Retinal pigment epithelial cell (primary cell): ENCODE results near the gene SNX3.

ENCODE experiments used
- DNase-seq: peaks from one replicate; pipeline ENCODE4 v3.0.0-alpha.2; 2010; ENCODE audit warnings: low read depth
- H3K4me3 ChIP-seq: 2 replicates; pipeline ENCODE4 v1.5.1; 2011; ENCODE audit warnings: mild to moderate bottlenecking, low read length, control low read depth, moderate library complexity
- TF ChIP-seq, protein P1 (sequence below): conservative IDR thresholded peaks from 2 replicates; pipeline ENCODE4 v1.5.1; 2011; ENCODE audit warnings: low read depth, low read length, control low read depth, inconsistent platforms

The SNX3 gene

DNA sequence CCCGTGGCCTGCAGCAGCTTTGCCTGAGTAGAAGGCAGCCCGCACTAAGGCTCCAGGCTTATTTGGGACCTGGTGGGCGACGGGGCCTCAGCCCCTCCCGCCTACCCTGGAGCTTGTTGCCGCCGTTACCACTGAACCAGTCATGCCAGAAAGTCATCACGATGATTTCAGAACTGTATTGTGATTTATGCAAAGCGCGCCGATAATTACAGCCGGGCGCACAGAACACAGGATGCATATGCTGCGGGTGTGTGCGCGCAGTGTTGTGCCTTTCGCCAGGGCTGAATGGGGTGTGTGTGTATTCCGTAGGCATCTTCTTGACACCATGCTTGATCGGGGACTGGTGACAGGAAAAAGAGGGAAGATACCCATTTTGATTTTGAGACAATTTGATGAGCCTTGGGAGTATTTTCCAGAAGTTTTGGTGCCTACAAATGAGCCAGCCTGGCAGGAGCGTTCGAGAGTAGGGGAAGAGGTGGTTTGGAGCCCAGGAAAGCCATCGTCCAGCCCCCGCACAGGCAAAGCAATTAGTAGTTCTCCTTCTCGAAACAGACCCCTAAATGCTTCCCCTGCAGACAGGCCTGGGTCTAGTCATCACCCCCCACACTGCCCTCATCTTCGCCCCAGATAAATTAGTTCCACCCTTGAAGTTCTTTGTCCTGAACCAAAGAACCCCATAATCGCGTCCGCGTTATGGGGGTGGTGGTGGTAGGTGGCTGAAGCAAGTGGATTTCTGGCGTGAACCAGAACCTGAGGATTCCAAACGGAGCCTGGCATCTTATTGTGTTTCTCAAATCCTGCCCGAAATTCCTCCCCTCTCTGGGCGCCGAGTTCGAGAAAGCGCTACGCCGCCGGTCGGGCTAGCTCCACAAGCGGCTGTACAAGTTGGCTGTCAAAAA, 96.9 kb downstream of the SNX3 start:
- H3K4me3 ChIP-seq: no peak overlapping the region
- no peak for DNase-seq
- TF ChIP-seq, protein P1, sequence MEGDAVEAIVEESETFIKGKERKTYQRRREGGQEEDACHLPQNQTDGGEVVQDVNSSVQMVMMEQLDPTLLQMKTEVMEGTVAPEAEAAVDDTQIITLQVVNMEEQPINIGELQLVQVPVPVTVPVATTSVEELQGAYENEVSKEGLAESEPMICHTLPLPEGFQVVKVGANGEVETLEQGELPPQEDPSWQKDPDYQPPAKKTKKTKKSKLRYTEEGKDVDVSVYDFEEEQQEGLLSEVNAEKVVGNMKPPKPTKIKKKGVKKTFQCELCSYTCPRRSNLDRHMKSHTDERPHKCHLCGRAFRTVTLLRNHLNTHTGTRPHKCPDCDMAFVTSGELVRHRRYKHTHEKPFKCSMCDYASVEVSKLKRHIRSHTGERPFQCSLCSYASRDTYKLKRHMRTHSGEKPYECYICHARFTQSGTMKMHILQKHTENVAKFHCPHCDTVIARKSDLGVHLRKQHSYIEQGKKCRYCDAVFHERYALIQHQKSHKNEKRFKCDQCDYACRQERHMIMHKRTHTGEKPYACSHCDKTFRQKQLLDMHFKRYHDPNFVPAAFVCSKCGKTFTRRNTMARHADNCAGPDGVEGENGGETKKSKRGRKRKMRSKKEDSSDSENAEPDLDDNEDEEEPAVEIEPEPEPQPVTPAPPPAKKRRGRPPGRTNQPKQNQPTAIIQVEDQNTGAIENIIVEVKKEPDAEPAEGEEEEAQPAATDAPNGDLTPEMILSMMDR: no peak

DNA sequence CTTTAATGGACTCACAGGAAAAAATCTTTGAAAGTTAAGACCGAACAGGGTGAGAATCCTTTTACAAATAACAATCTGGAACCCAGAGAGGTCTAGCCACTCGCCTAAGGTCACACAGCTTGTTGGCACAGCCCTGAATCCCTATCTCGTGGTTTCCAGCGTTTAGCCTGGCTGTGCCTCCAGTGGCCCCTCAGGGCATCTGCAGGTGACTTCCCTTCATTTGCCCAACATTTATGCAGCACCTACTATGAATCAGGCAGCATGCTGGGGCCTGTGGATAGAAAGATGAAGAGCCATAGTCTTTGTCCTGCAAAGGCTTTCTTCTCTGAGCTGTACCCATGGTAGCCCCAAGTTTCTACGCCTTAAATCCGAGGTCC, 97.6 kb downstream of the SNX3 start:
- DNase-seq: no peak
- TF ChIP-seq, protein P1: no peak
- no peak overlapping the region for H3K4me3 ChIP-seq

DNA sequence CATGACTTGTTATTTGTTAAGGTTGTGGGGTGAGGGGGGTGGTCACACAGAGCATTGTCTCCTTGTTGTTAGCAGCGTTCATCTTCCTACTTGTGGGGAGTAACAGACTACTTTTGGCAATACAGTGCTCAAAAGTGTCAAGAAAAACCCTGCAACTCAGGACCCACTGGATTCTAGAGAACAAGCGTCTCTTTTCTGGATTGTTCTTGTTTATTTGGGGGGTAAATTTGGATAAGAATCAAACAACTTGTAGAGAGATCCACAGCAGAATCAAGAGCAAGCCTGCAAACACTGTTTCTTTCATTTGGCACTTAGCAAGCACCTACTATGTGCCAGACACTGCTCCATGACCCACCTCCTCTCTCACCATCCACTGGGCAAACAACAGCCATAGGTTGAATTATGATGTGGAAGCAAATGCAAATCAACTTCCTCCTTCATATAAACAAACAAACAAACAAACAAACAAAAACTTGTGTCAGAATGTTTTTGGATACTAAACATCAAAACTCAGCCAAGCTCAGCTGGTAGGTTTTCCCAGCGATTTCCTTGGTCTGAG, 99.0 kb downstream of the SNX3 start:
- DNase-seq: no peak
- TF ChIP-seq, protein P1: no peak
- no peak overlapping the region for H3K4me3 ChIP-seq
